ENCODE data around the gene CABP4. TPM values are rescaled to one million over a fixed set of nuclear protein-coding genes. Genes with fewer than 3 reads are reported as not detected.

The CABP4 gene
- 3.8 TPM for total RNA-seq
- long read RNA-seq, partial matches to known transcripts, result 0 of 2 reads
- long read RNA-seq, other reads (novel, unspliced or antisense), result 2 of 2 reads

- no peak for DNase-seq (ENCODE audit: low spot score)
Measured at GRCh38 chr11:67455054-67455453, at the start of gene CABP4. TSS of gene CABP4 (plus strand) at chr11:67455354. CDS start at chr11:67455424, 70 bp downstream.

DNA sequence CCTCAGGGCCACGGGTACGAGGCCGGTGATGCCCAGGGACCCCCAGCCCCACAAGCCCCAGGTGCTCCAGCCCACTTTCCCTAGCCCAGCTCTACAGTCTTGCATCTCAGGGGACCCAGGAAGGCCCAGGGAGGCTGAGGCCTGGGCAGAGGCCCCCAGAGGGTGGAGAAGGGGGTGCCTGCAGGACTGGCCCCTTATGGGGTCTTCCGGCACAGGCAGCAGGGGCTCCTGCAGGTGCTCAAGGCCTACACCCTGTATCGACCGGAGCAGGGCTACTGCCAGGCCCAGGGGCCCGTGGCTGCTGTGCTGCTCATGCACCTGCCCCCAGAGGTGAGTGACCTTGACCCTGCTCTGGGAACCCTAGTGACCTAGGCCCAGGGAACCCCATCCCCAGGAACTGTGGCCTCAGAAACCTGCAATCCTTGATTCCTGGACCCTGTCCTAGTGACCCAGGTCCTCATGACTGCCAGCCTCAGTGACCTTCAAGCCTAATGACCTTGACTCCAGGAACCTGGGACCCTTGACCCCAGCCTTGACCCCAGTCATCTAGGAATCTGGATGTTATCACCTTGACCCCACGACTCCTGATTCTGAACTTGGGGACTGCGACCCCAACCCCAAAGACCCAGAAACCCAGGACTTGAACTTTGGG, 49.3 kb upstream of the CABP4 start:
- DNase-seq (ENCODE audit: low spot score), result no peak

- no peak for DNase-seq (ENCODE audit: low spot score)
Measured at GRCh38 chr11:67406420-67406968, 48.7 kb upstream of the CABP4 start.

GRCh38 chr11:67406969-67407687, 48.0 kb upstream of the CABP4 start:
- DNase-seq (ENCODE audit: low spot score), result no peak

DNA sequence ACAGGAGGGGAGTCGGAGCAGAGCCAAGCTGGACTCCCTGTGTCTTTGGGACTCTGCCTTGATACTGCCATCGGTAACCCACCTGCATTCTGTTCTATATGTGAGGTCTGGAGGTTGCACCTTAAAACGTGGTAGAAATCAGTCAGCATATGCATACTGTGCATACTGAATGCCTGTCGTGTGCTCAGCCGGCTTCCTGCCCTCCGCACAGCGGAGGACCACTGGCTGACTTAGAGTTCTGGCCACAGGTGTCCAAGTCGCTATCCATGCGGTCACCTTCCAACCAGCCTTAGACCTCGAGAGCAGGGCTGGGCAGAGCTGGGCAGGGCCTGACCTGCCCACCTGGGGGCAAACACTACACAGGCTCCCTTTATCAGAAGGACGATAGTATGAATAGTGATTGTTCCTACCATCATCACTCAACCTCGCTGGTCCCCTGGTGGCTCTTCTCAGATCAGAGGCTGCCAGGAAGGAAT, 47.4 kb upstream of the CABP4 start:
- no peak for DNase-seq (ENCODE audit: low spot score)

DNA sequence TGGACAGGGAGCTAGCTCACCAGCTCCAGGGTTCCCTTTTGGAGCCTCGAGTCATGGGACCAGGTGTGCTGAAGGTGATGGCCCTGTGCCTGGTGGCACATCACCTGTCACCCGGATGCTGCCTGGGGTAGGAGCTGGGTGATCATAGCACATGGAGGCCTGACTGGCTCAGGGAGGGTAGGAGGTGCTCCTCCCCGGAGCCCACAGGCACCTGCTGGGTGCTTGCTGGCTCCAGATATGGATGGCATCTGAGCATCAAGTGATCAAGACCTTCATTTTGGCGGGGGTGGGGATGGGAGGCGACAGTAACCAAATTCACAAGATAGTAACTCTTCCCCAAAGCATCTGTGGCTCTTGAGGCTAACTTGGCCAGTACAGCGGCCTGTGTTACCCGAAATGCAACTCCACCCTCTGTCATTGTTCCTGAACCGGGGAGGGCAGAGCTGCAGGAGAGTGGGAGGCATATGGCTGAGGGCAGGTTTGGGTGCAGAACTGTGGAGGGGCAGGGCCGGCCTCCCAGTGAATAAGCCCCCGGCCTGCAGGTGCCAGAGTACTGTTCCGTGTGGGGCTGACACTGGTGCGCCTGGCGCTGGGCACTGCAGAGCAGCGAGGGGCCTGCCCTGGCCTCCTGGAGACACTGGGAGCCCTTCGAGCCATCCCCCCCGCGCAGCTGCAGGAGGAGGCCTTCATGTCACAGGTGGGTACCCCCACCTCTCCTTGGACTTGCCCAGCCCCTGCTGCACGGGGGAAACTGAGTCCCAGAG, 46.5 kb upstream of the CABP4 start:
- no peak for DNase-seq (ENCODE audit: low spot score)

GRCh38 chr11:67409261-67409666, 45.9 kb upstream of the CABP4 start:
- DNase-seq (ENCODE audit: low spot score), result no peak

GRCh38 chr11:67409781-67410368, 45.3 kb upstream of the CABP4 start:
- DNase-seq (ENCODE audit: low spot score), result no peak

- DNase-seq (ENCODE audit: low spot score), result no peak
Measured at GRCh38 chr11:67410369-67410831, 44.8 kb upstream of the CABP4 start.

DNA sequence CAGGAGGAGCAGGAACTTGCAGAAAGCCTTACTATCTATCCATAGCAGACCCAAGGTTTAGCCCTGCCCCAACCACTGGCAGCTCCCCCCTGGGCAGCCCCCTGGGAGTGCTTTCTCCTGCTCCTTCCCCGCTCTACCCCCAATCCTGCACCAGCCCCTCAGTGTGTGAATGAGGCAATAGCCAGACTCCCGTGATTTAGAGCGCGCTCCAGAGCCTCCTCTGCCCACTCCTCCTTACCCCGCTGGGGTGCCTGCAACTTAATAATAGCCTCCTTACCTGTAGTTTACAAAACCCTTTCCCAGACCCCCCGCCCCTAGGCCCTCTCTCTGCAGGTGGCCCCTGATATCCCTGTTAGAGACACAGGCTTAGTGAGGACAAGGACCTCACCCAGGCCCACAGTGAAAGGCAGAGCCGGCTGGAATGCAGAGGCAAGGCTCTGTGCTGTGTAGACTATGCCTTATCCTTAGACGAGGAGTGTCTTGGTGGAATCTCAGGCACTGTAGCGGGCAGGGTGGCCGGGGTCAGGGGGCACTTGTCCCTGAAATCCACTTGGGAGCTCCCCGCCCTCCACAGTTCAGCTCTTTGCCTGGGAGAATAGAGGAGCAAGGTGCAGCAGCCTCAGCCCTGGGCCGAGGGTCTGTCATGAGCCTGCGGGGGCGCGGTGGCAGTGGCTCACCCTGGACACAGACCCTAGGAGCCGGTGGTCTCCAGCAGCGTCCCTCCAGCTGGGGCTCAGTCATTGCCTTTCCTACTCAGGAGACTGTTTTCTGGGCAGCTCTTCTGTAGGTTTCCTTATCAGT, 44.0 kb upstream of the CABP4 start:
- DNase-seq (ENCODE audit: low spot score), result no peak

- DNase-seq (ENCODE audit: low spot score), result no peak
Measured at GRCh38 chr11:67411785-67412152, 43.4 kb upstream of the CABP4 start.

- DNase-seq (ENCODE audit: low spot score), result no peak
Measured at GRCh38 chr11:67412495-67413179, 42.5 kb upstream of the CABP4 start.

- no peak for DNase-seq (ENCODE audit: low spot score)
Measured at GRCh38 chr11:67413266-67413849, 41.8 kb upstream of the CABP4 start.

DNA sequence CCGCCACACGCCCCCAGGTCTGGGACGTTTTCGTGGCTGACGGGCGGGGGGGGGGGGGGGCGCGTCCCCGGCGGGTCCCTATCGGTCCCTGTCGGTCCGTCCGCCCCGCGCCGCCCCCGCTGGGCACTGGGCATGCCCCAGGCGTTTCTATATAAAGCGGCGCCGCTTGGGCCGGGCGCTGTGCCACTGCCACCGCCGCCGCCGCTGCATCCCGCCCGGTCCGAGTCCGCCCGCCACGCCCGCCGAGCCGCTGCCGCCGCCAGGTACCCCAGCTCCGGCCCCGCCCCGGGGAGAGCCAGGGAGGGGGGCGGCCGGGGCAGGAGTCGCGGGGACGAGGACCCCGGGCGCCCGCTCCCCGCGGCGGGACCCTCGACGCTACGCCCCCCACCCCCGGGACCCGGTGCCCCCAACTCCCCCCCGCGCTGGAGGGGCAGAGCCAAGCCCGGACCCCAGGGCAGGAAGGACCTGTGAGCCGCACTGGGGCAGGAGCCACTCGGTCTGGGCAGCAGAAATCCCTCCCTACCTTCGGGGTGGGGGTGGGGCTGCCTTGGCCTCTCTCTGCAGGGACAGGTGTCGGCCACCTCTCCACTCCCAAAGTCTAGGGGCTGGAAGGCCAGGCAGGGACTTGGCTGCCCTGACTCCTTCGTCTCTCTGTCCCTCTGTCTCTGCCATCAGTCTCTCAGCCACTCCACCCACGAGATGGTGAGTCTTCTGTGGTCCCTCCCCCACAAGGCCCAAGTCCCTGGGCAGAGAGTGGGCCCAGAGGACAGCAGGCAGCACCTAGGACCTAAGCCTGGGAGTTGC, 39.5 kb upstream of the CABP4 start, which contains the start of gene CARNS1:
CARNS1 (plus strand) TSS at position 178 of the 804 bp plus-strand sequence; CDS start at position 700, 522 bp downstream.
- DNase-seq (ENCODE audit: low spot score), result no peak

GRCh38 chr11:67416416-67417335, 38.5 kb upstream of the CABP4 start:
- DNase-seq (ENCODE audit: low spot score), result no peak

DNA sequence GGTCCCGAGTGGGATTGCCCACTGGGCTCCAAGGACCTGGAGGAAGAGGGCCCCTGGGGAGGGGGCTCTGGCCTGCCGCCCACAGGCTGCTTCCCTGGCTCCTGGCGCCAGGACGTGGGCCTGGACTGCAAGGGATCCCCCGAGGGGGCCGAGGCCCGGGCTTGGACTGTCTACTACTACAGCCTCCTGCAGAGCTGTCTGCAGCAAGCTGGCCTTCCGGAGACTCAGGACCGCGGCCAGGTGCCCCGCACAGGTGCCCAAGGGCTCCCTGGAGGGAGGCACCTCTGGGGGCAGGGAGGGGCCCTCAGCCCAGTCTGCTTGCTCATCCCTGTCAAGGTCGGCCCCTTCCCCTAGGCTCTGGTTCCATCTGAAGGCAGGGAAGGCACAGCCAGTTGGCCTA, 37.7 kb upstream of the CABP4 start:
- no peak for DNase-seq (ENCODE audit: low spot score)

Measured in mesenteric fat pad (tissue), 1 donor.